ENCODE results near the gene TEX2.
"Not testable (repeated sequence)": the region's sequence is repeated elsewhere in the genome, so short reads cannot be mapped to it uniquely, and the experiment has no call there.

Gene TEX2

GRCh38 chr17:64262198-64262999 is 661 bp downstream of the TEX2 start:
- DNase-seq = peak; percentile 62

GRCh38 chr17:64261417-64262145 is 1.5 kb downstream of the TEX2 start:
- DNase-seq = no peak

GRCh38 chr17:64260886-64261285 is 2.2 kb downstream of the TEX2 start:
- DNase-seq = no peak

GRCh38 chr17:64259922-64260321 is 3.1 kb downstream of the TEX2 start:
- DNase-seq = no peak

- DNase-seq = no peak
Measured at GRCh38 chr17:64259426-64259825, 3.6 kb downstream of the TEX2 start.

- DNase-seq = no peak
Measured at GRCh38 chr17:64256913-64257807, 5.9 kb downstream of the TEX2 start.

GRCh38 chr17:64255764-64256163 is 7.3 kb downstream of the TEX2 start:
- no peak for DNase-seq

GRCh38 chr17:64254755-64255154 is 8.3 kb downstream of the TEX2 start:
- DNase-seq = no peak

- no peak for DNase-seq
Measured at GRCh38 chr17:64253470-64253869, 9.6 kb downstream of the TEX2 start.

- no peak for DNase-seq
Measured at GRCh38 chr17:64252831-64253230, 10.2 kb downstream of the TEX2 start.

- DNase-seq = no peak
Measured at GRCh38 chr17:64250233-64250835, 12.7 kb downstream of the TEX2 start.

- no peak for DNase-seq
Measured at GRCh38 chr17:64247836-64248235, 15.2 kb downstream of the TEX2 start.

- no peak for DNase-seq
Measured at GRCh38 chr17:64245218-64246145, 17.6 kb downstream of the TEX2 start.

- DNase-seq = no peak
Measured at GRCh38 chr17:64244165-64244564, 18.9 kb downstream of the TEX2 start.

- no peak for DNase-seq
Measured at GRCh38 chr17:64243340-64243739, 19.7 kb downstream of the TEX2 start.

GRCh38 chr17:64242633-64243032 is 20.4 kb downstream of the TEX2 start:
- DNase-seq = no peak

GRCh38 chr17:64240741-64241347 is 22.2 kb downstream of the TEX2 start:
- peak; percentile 74 for DNase-seq

GRCh38 chr17:64240261-64240740 is 22.8 kb downstream of the TEX2 start:
- DNase-seq = no peak

- not testable (repeated sequence) for DNase-seq
Measured at GRCh38 chr17:64238449-64238848, 24.6 kb downstream of the TEX2 start.

- no peak for DNase-seq
Measured at GRCh38 chr17:64236827-64237403, 26.1 kb downstream of the TEX2 start.

- DNase-seq = no peak
Measured at GRCh38 chr17:64234961-64235360, 28.1 kb downstream of the TEX2 start.

Measured in right hindlimb (tissue), 1 donor.